HG03097 (cell line): ENCODE results near the gene USP49.
A peak's percentile ranks its signal among the peaks of the same experiment; 100 is the strongest.
"Not testable (repeated sequence)": the region's sequence is repeated elsewhere in the genome, so short reads cannot be mapped to it uniquely, and the experiment has no call there.

Experiments
- ATAC-seq: cut with Tn5 transposase; IDR thresholded peaks from one replicate; pipeline ENCODE4 v1.9.1; 2021; ENCODE audit not compliant: unreplicated experiment, low FRiP score

USP49 gene

DNA sequence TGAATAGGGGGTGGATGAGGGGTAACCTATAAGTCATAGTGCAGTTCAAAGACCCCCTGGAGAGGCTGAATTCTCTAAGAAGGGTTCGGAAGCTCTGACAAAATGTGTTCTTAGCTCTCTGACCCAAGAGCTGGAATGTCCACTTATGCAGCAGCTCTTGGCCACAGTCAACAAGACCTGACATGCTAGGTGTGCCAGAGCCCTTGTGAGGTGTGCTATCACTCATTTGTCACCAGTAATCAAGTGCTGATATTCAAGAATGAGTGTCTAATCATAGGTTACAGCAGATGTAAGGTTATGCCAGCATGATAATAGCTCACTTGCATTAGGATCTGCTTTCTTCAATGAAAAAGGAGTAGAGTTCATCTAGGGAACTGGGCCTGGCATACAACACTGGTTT, 79.6 kb downstream of the USP49 start:
- ATAC-seq = no peak

DNA sequence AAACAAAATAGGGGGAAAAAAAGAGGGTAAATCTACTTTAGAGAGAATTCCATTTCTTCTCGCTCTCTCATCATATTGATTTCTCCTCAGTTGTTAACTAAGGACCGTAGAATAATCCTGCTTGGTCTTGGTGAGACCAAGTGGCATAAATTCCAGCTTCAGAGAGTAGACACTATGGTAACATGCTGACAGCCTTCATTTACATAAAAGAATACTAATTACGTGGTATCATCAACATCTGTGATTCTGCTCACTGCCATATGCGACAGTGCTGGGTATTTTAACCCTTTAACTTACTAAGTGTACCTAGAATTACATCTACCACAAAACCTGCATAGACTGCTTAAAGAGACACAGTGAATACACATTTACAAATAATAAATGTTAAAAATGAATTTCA, 80.5 kb downstream of the USP49 start:
- no peak for ATAC-seq

DNA sequence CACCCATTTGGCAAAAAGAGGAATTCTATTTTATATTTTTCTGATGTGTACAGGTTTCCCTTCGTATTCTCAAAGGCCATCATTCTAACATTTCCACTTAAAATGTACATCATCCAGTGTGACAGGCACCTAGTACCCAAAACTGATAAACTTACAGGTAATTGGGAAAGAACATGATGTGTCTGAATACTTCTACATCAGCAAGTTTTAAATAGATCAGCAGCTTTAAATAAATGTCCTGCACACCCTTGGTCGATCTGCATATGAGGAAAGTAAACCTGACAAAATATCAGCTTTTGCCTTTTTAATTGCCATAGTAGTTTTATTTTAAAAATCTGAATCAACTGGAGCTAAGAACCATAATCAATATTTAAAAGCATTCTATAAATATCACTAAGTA, 81.2 kb downstream of the USP49 start:
- ATAC-seq = no peak

DNA sequence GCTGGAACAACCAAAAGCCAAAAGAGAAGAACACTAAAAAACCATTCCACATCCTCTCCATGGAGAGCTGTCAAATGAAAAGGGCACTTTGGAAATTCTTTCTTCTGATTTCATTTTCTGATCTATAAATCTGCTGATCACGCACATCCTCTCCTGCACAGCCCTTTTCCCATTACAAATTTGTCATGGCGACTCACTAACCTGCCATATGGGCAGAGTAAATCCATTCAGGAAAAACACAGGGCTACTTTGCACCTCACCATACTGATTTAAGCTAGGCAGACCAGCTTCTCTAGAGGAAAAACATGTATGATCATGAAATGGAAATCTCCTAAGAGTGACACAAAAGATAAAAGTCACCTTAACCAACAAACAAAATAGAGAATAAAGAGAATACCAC, 81.7 kb downstream of the USP49 start:
- no peak for ATAC-seq

DNA sequence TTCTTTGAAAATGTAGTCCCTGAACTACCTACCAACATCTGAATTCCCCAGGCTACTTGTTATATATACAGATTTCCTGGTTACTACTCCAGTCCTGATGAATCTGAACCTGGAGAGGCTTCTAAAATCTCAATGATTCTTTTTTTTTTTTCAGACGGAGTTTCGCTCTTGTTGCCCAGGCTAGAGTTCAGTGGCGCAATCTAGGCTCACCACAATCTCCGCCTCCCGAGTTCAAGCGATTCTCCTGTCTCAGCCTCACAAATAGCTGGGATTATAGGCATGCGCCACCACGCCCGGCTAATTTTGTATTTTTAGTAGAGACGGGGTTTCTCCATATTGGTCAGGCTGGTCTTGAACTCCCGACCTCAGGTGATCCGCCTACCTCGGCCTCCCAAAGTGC, 83.2 kb downstream of the USP49 start:
- ATAC-seq = not testable (repeated sequence)

DNA sequence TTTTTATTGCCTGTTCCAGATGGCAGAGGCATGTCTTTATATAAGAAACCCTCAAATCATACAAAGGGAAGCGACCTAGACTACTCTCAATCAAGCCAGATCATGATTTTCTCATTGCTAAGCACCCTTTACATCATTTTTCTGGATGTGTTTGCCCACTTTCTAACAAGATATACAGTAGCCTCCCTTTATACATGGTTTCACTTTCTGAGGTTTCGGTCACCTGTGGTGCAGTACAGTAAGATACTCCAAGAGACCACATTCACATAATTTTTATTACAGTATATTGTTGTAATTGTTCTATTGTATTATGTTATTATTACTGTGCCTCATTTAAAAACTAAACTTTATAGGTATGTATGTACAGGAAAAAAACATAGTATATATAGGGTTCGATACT, 84.1 kb downstream of the USP49 start:
- no peak for ATAC-seq

DNA sequence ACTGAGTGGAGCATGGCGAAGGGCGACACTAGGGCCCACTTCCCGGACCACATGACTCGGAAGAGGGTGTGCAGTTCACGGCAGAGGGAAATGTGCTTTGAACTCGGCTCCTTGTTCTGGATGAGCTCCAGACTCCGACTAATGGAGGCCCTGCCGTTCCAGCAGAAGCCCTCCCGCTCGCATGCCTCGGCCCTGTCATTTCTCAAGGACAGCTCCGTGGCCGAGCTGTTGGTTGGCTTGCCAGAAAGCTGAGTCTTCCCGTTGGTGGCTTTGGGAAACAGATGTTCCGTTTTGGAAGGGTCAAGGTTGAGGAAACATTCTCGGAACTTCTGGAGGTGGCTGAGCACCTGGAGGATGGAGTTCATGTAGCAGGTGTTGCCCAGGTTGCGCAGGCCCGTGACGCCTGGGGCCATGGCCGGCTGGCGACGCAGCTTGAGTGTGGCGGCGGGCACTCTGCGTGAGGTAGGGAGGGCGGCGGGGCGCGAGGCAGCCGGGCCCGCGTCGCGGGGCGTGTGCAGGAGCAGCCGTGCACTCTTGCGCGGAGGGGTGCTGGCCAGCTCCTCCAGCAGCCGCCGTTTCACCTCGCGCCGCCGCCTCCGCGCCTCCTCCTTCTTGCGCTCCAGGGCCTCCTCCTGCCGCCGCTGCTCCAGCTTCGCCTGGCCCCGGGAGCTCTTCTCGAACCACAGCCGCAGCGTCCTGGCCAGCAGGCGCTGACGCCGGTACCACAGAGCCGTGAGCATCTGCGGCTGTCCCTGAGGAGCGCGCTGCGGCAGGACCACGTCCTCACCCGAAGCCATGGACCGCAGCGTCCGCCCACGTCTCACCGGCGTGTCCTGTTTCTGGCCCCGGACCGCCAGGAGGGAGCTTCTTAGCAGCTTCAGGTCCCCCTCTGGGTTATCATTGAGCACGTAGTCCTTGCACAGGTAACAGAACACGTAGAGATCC, 89.1 kb downstream of the USP49 start:
- no peak for ATAC-seq

DNA sequence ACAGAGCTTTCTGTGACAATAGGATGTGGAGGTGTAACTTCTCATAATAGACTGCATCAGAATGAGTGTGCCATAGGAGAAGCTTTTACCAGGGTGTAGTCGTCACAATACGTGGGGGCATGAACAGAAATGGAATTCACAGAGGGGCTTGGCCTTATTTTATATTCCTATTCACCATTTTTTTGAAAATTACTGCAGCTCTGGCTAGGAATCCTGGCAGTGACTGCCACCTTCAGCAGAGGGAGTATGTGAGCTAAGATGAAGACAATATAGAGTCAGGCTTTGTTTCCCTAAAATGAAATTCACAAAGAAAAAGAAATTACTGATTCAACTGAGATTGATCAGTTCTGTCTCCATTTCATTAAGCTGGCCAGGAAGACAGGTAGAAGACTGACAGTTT, 93.8 kb downstream of the USP49 start:
- ATAC-seq = no peak

DNA sequence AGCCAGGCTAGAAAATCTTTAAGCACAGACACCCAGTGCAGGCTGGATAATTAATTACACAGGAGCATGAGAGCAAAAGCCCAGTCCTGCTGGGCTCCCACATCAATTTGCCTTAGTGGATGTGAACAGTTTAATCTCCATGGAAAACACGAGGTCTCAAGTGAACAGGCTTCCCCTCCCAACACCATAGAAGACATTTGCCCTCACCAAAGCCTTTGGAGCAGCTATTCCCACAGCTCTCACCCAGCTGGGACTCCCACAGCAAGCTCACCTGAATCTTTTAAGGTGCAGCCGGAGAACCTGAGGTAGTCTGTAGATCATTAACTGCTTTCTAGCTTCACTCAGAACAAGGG, 95.6 kb downstream of the USP49 start:
- no peak for ATAC-seq

DNA sequence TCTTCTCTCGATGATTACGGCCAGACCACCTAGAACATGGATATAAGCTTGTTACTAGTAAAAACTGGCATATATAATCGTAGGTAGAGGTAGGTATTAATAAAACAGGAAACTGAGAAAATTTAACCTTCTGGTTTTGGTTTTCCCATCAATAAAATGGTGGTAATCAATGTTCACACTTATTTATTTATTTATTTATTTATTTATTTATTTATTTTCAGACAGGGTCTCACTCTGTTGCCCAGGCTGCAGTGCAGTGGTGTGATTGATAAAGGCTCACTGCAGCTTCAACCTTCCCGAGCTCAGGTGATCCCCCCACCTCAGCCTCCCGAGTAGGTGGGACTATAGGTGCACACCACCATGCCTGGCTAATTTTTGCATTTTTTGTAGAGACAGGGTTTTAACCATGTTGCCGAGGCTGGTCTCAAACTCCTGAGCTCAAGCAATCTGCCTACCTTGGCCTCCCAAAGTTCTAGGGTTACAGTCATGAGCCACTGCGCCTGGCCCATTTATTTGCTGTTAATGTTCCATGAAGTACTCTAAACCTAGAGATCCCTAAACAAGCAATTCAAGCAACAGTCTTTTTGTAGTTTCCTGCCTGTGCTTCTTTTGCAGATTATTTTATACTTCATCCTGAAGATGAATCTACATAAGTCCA, 96.1 kb downstream of the USP49 start:
- ATAC-seq = no peak

DNA sequence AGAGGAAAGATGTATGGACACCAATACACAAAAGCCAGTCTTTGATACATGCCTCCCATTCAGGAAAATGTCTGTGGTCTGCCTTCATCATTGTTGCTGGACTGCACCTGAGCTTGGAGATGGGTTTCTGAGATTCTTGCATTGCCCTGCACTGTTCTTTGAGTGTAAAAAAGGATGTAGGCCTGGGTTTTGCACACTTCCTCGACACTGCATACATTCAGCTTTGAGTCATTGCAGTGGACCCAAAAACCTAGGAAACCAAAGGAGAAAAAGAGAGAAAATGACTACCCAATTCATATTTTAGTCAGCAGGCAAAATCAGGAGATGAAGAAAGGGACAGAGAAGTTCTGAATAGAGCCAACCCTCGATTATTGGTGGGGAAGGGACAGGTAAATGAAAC, 98.7 kb downstream of the USP49 start:
- no peak for ATAC-seq

DNA sequence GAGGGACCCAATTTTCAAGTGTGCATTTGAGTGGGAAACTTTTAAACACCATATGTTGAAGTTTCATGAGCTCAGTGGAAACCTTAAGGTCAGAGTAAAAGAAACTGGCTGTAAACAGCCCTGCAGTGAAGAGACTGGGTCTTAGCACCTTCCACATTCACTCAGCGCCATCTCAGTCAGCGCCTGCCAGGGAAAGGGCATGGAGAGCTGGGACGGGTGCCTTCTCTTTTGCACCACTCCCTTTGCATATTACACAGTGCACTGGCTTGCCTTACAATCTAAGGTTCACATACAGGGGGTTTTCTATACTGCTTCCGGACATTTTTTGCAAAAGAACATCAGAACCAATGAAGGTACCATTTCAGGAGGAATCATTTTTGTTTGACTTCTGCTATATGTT, 103.2 kb downstream of the USP49 start:
- ATAC-seq = no peak

DNA sequence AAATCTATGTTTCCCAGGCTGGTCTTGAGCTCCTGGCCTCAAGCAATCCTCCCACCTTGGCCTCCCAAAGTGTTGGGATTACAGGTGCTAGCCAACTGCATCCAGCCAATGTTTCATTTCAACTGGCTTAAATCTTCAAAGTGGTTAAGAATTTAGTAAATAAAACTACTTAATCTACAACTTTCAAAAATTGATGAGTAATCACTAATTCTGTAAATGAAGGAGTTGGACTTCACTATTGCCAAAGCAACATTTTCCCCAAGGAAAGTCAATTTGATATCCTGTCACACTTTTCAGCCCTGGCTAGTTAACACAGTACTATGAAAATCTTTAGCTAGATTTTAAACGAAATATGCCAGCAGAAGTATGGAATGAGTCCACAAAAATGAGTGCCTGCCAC, 103.9 kb downstream of the USP49 start:
- no peak for ATAC-seq

DNA sequence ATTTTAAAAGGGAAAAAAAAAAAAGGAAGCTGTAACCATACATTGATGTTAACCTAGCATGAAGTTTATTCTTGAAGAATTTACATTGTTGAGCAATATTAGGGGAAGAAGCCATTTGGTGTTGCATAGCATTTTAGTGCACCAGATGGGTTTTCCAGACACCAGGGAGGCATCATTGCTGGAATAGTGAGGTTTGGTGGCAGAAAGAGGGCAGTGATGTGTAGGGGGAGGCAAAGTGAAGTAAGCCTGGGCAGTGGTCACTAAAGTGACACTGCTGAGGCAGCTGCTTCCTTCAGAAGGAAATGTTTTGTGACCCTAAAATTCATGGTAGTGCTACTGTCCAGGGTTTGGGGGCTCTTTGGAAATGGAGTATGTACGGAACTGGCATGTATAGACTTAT, 105.1 kb downstream of the USP49 start:
- ATAC-seq = no peak

DNA sequence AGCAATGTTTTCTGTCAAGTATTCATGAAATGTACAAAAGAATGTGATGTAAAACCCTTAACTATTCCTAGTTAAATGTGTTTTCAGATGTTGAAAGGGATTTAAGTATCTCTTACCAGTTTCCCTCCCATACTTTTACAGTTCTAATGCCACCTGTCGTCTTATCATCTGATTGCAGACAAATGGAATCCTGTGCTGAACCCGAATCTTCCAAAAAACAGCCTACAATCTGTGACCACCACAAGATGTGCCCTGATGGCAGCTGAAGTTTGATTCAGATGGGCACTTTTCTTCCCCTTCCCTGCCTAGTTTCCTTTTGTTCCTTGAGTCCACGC, 105.8 kb downstream of the USP49 start:
- no peak for ATAC-seq

DNA sequence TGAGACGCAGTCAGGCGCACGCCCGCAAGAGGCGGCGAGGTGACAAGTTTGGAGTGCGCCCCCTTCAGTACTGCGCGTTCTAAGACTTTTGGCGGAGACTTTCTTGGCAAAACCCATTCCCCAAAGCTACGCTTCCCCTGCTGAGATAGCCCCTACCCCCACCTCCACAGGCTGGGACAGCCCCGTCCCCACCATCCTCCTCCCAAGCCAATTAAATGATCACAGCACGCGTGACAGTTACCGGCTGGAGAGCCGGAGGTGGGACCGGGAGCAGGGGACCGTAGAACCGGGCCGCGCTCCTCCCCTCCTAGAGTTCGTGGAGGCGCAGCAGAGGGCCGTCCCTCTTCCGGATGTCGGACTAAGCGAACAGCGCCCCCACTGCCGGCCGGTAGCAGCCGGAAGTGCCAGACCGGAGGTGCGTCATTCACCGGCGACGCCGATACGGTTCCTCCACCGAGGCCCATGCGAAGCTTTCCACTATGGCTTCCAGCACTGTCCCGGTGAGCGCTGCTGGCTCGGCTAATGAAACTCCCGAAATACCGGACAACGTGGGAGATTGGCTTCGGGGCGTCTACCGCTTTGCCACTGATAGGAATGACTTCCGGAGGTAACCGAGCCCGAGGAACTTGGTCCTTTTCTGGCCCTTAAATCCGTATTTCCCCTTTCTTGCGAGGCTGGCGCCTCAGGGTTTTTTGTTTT, 107.8 kb downstream of the USP49 start, which contains the start of gene TOMM6:
TSS of gene TOMM6 (plus strand) at position 476 of the 699 bp plus-strand sequence. CDS start at position 480, 4 bp downstream.
- peak; percentile 79 for ATAC-seq

DNA sequence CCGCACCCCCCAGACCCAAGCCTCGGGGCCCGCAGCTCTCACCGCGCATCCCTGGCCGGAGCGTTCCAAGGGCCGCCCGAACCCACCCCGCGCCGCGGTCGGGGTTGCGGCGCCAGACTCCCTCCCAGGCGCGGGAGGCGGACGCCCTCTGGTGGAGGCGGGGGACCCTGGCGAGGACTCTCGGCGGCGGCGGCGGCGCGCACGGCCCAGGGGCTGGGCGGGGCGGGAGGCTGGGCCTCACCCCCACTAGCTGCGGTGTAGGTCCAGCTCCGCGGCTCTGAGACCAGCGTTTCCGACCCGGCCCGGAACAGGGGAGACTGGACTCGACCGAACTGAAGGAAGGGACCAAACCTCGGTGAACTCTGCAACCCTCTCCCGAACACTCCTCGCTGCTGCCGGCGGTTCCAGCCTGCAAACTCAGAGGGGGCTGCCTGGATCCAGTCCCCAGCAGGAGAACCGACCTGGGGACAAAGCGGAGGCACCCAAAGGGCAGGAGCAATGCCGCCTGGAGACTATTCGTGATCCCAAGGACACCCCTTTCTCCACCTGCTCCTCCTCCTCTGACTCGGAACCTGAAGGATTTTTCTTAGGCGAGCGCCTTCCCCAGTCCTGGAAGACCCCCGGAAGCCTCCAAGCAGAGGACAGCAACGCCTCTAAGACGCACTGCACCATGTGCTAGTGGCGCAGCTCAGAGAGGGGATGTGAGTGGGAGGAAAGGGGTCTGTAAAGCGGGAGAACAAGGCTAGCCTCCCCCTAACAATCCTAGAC, 108.5 kb downstream of the USP49 start:
- peak; percentile 45 for ATAC-seq

DNA sequence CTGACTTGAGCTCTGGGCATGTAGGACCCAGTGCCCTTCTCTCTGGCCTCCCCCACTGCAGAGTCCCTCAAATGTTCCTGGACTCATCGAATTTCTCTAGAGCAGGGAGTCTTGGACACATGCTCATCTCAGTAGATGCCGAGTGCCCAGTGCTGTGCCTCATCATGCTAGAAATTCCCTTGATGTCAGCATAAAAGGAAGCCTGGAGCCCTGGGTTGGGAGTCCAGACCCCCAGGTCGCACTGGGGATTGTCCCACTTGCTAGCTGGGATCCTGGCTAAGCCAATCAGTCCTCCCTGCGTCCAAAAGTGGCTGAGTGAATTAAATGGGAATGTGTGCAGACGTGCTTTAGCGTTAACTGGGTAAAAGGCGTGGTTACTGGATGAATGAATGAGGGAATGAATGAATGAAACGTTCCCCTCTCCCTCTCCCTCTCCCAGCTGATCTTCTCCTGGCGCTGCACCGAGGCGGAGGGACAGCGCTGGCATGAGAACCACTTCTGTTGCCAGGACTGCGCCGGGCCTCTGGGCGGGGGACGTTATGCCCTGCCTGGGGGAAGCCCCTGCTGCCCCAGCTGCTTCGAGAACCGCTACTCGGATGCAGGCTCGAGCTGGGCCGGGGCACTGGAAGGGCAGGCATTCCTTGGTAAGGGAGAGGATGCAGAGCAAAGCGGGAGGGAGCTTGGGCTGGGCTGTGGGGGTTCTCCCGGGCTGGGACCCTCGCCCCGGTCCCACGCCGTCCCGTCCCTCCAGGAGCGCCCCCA, 109.3 kb downstream of the USP49 start:
- ATAC-seq = no peak

DNA sequence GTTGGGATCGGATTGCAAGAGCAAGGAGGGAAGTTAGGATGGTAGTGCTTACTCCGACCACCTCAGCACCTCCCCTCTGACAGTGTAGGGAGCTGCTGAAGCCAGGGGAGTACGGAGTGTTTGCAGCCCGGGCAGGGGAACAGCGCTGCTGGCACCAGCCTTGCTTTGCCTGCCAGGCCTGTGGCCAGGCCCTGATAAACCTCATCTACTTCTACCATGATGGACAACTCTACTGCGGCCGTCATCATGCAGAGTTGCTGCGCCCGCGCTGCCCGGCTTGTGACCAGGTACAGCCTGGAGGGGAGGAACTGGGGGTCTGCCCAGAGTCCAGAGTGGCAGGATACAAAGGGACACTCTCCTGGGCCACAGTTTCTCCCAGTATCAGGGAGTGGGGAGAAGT, 109.9 kb downstream of the USP49 start:
- ATAC-seq = no peak

DNA sequence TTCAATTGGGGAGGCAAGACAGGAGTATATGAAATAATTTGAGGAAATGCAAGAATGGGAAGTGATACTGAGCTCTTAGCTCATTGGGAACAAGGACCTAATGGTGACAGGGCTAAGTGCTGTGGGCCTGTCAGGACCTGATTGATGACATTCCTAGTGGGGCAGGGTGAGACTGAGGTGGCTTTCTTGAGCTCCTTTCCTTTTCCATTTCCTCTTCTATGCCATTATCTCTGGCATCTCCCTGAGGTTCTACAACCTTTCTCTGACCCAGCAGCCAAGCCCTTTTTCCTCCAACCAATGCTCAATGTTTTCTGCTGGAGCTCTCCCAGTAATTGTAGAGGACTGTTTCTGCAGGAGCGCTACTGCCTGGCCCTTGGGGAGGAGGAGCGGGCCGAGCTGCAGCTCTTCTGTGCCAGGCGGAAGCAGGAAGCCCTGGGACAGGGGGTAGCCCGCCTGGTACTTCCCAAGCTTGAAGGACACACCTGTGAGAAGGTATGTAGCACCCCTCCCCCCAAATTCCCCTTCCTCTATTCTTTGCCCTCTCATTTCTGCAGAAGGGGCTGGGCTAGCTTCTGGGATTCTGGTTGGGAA, 110.5 kb downstream of the USP49 start:
- no peak for ATAC-seq
